LNCaP clone FGC (cell line): Measurements from ENCODE around the gene ARL14EP.
A peak's percentile ranks its signal among the peaks of the same experiment; 100 is the strongest.

Source experiments
- DNase-seq: peaks from one replicate; pipeline ENCODE4 v3.0.0-alpha.2; 2011; ENCODE audit warnings: low read depth
- H3K4me3 ChIP-seq: 2 replicates; pipeline ENCODE4 v1.5.1; 2011; ENCODE audit warnings: mild to moderate bottlenecking, low read depth, low read length, control low read depth
- TF ChIP-seq, protein P1 (sequence below): IDR thresholded peaks from 2 replicates; pipeline ENCODE4 v1.5.1; 2012; ENCODE audit warnings: mild to moderate bottlenecking; ENCODE audit not compliant: control insufficient read depth, insufficient read depth; ENCODE audit errors: extremely low read depth

The ARL14EP gene

DNA sequence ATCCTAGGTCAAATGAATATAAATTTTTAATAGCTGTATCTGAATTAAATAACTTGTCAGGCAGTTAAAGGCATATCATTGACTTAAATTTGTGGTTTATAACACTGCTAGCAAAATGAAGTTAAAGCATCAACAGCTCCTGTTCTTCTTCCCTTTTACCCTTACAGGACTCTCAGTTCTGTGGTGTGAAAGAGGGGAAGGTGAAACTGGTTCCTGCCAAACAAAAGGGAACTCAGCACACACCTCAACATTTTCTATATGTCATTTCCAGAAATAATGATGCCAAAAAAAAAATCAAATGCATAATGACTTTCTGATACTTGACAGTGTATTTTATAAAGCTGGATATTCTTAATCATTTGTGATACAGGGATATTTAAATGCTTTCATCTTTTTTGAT, 21.2 kb downstream of the ARL14EP start:
- TF ChIP-seq, protein P1, sequence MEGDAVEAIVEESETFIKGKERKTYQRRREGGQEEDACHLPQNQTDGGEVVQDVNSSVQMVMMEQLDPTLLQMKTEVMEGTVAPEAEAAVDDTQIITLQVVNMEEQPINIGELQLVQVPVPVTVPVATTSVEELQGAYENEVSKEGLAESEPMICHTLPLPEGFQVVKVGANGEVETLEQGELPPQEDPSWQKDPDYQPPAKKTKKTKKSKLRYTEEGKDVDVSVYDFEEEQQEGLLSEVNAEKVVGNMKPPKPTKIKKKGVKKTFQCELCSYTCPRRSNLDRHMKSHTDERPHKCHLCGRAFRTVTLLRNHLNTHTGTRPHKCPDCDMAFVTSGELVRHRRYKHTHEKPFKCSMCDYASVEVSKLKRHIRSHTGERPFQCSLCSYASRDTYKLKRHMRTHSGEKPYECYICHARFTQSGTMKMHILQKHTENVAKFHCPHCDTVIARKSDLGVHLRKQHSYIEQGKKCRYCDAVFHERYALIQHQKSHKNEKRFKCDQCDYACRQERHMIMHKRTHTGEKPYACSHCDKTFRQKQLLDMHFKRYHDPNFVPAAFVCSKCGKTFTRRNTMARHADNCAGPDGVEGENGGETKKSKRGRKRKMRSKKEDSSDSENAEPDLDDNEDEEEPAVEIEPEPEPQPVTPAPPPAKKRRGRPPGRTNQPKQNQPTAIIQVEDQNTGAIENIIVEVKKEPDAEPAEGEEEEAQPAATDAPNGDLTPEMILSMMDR: no peak
- DNase-seq: no peak
- no peak overlapping the region for H3K4me3 ChIP-seq

GRCh38 chr11:30345644-30346043, 22.7 kb downstream of the ARL14EP start:
- no peak overlapping the region for H3K4me3 ChIP-seq
- DNase-seq: no peak
- TF ChIP-seq, protein P1: no peak

- DNase-seq: peak; percentile 40
- TF ChIP-seq, protein P1: peak; percentile 60
- no peak overlapping the region for H3K4me3 ChIP-seq
These were observed 23.3 kb downstream of the ARL14EP start for GRCh38 chr11:30346068-30346688.

DNA sequence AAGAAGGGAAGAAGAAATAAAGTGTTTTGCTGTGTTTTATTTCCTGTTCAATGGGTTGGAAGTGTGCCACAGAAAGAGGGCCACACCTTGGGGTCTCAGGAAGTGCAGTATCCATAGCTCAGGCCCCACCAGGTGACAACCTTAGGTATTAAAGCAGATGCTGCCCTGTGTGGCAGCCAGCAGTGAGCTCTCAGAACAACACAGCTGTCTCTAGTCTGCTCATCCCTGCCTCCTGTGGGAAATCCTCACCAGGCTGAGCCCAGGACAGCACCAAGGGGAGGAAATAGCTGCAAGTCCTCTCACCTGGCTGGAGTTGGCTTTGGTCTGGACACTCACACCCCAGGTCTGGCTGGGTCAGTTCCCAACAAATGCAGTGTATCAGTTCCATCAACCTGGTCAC, 25.1 kb downstream of the ARL14EP start:
- TF ChIP-seq, protein P1: no peak
- no peak overlapping the region for H3K4me3 ChIP-seq

DNA sequence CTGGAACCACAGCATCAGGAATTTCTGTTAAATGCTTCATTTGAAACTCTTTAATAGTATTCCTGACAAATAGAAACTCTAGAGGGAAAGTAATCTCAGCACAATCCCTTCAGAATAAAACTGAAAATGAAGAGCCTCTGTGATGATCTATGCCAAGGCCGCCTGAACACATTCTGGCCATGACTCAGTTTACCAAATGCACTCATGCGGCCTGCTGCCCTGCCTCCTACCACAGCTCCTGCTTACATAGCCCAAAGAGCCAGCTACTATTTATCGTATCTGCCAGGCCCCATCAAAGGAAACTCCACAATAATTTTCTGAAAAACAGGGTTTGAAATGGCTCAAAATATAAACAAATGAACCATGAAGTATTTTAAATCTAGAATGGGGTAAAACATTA, 27.0 kb downstream of the ARL14EP start:
- TF ChIP-seq, protein P1: no peak
- no peak overlapping the region for H3K4me3 ChIP-seq
- no peak for DNase-seq

More for the DNA sequence above, 25.1 kb downstream of the ARL14EP start:
- no peak for DNase-seq

DNA sequence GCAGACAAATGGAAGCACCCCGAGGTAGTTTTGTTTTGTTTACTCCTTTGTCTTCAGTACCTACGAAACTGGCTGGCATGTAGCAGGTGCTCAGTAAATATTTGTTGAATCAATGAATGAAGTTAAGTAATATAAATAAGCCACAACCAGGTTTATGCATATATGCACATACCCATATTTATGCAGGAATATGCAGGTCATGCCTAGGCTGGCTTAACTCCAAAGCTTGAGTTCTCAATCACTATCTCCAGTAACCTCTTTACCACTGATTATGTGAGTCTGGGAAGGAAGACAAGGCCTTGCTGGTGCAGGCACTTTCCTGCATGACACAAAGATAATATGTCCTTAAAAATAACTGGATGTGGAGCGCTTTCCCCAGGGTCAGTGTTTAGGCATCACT, 27.5 kb downstream of the ARL14EP start:
- TF ChIP-seq, protein P1: no peak

DNA sequence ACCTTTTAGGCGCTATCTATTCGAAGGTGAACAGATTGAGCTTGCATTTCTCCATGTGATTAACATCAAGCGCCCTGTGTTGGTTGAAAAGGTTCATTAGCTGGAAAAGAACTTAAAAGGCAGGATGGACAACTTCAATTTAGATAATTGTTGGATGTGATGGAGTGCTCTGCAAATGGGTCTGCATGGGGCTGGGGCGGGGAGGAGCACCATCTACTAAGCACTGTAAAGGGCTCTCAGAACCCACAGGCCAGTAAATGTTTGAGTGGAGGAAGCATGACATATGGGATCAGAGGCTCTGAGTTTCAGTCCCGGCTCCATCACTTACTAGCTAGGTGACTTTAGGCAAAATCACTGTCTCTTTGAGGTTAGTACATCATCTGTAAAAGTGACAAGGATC, 28.2 kb downstream of the ARL14EP start:
- TF ChIP-seq, protein P1: no peak
- DNase-seq: no peak
- H3K4me3 ChIP-seq: no peak overlapping the region

More for the DNA sequence above, 27.5 kb downstream of the ARL14EP start:
- no peak overlapping the region for H3K4me3 ChIP-seq
- no peak for DNase-seq
